GM12878 (cell line): ENCODE measurements around the gene TMEM127.

Source experiments
- CBX5 ChIP-seq: sonication (generic); IDR thresholded peaks from 2 replicates; pipeline ENCODE4 v1.6.1; 2016; ENCODE audit warnings: low read depth, moderate library complexity, mild to moderate bottlenecking, inconsistent platforms
- CHD2 ChIP-seq: IDR thresholded peaks from 2 replicates; pipeline ENCODE4 v1.6.1; 2011; ENCODE audit warnings: low read depth, low read length, improper control_type of control experiment, borderline replicate concordance
- EP300 ChIP-seq, 2 experiments: fragments of 150-350 bp in 1 of 2; IDR thresholded peaks; 2 replicates each; pipeline ENCODE4 v1.6.1; 2011 to 2012; ENCODE audit warnings: low read depth in 2 of 2, low read length in 2 of 2, borderline replicate concordance in 1 of 2, improper control_type of control experiment in 1 of 2, inconsistent platforms in 1 of 2; ENCODE audit not compliant: control insufficient read depth in 1 of 2
- JUNB ChIP-seq: IDR thresholded peaks from 2 replicates; pipeline ENCODE4 v1.6.1; 2016; ENCODE audit warnings: antibody characterized with exemption, mild to moderate bottlenecking
- RAD21 ChIP-seq: IDR thresholded peaks from 2 replicates; pipeline ENCODE4 v1.6.1; 2011; ENCODE audit warnings: mild to moderate bottlenecking, low read depth, low read length, moderate library complexity; ENCODE audit not compliant: insufficient read depth
- RFX5 ChIP-seq: IDR thresholded peaks from 2 replicates; pipeline ENCODE4 v1.6.1; 2011; ENCODE audit warnings: low read depth, low read length, improper control_type of control experiment
- TAF1 ChIP-seq: IDR thresholded peaks from 2 replicates; pipeline ENCODE4 v1.6.1; 2011; ENCODE audit warnings: mild to moderate bottlenecking, low read depth, low read length, borderline replicate concordance
- YBX1 ChIP-seq: fragments of 450-650 bp; IDR thresholded peaks from 2 replicates; pipeline ENCODE4 v1.6.1; 2016; ENCODE audit warnings: antibody characterized with exemption
- ZNF24 ChIP-seq: fragments of 450-650 bp; IDR thresholded peaks from 2 replicates; pipeline ENCODE4 v1.6.1; 2017; ENCODE audit warnings: antibody characterized with exemption, mild to moderate bottlenecking
- TF ChIP-seq, protein P1 (sequence below), 3 experiments: IDR thresholded peaks in 2 of 3; conservative IDR thresholded peaks in 1 of 3; 2 replicates each; pipeline ENCODE4 v1.5.1; 2011; ENCODE audit warnings: low read depth in 3 of 3, low read length in 3 of 3, mild to moderate bottlenecking in 3 of 3, control low read depth in 2 of 3, moderate library complexity in 2 of 3, inconsistent platforms in 1 of 3, mixed read lengths in 1 of 3; ENCODE audit not compliant: control insufficient read depth in 2 of 3, insufficient read depth in 1 of 3; ENCODE audit errors: extremely low read depth in 1 of 3

DNA sequence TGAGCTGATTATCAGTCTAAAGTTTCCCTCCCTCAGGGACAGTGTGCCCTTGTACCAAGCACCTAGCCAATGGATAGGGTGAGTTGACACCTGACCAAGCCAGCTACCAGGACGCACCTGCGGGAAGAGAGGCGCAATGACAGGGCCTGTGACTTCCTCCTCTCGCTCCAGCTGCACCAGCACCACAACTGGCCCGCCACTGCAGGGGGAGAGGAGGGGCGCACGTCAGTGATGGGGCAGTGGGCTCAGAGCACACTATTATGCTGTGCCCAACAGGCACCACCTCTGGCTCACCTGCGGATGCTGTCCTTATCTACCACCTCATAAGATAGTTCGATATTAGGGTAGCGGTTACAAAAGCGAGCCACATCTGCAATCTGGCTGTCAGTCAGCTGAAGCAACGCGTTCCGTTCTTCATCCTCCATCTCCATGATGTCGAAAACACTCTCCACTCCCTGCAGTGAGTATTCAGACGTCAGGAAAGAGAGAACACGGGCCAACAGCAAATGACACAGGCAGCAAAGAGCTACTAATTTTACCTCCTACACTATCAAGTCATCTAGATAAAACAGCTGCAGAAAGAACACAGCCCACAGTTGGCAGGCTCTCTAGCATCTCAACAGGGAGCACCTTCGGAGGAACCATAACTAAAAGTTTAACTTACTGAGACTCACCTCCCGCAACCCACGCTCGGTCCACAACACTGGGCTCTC is 11.1 kb upstream of the TMEM127 start:
- TF ChIP-seq JUNB (no peak), CBX5 (no peak), YBX1 (no peak), ZNF24 (no peak), CHD2 (no peak), EP300 (IDR thresholded peaks at IDR 0.05; ENCODE audit: borderline replicate concordance in 1 of 2, control insufficient read depth in 1 of 2, low read depth in 2 of 2, low read length in 2 of 2) (no peak), RFX5 (no peak), TAF1 (no peak), RAD21 (no peak)
- TF ChIP-seq, protein P1, sequence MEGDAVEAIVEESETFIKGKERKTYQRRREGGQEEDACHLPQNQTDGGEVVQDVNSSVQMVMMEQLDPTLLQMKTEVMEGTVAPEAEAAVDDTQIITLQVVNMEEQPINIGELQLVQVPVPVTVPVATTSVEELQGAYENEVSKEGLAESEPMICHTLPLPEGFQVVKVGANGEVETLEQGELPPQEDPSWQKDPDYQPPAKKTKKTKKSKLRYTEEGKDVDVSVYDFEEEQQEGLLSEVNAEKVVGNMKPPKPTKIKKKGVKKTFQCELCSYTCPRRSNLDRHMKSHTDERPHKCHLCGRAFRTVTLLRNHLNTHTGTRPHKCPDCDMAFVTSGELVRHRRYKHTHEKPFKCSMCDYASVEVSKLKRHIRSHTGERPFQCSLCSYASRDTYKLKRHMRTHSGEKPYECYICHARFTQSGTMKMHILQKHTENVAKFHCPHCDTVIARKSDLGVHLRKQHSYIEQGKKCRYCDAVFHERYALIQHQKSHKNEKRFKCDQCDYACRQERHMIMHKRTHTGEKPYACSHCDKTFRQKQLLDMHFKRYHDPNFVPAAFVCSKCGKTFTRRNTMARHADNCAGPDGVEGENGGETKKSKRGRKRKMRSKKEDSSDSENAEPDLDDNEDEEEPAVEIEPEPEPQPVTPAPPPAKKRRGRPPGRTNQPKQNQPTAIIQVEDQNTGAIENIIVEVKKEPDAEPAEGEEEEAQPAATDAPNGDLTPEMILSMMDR (IDR thresholded peaks at IDR 0.05 in 2 of 3, conservative IDR thresholded peaks at IDR 0.05 in 1 of 3; ENCODE audit: control insufficient read depth in 2 of 3, extremely low read depth in 1 of 3, insufficient read depth in 1 of 3, low read depth in 3 of 3, low read length in 3 of 3) = no peak
